HG03039 (cell line): ENCODE results near the gene SPON2.

Source experiments
- ATAC-seq: cut with Tn5 transposase; IDR thresholded peaks from one replicate; pipeline ENCODE4 v1.9.1; 2021; ENCODE audit warnings: mild to moderate bottlenecking, moderate library complexity; ENCODE audit not compliant: unreplicated experiment

SPON2 gene

GRCh38 chr4:1172228-1172851 lies at the start of gene SPON2:
Gene SPON2 (minus strand): TSS chr4:1172583.
- ATAC-seq: no peak

- ATAC-seq: no peak
Measured at GRCh38 chr4:1221155-1221870, 48.9 kb upstream of the SPON2 start.

- no peak for ATAC-seq
Measured at GRCh38 chr4:1220566-1220965, 48.2 kb upstream of the SPON2 start.

- ATAC-seq: no peak
Measured at GRCh38 chr4:1219566-1219950, 47.2 kb upstream of the SPON2 start.

GRCh38 chr4:1218634-1219565 lies 46.5 kb upstream of the SPON2 start:
- ATAC-seq: peak; percentile 51

GRCh38 chr4:1217366-1217765 lies 45.0 kb upstream of the SPON2 start:
- no peak for ATAC-seq

GRCh38 chr4:1216869-1217294 lies 44.5 kb upstream of the SPON2 start:
- ATAC-seq: no peak

GRCh38 chr4:1216076-1216614 lies 43.8 kb upstream of the SPON2 start:
- ATAC-seq: no peak

GRCh38 chr4:1215141-1216075 lies 43.0 kb upstream of the SPON2 start:
- ATAC-seq: peak; percentile 47

GRCh38 chr4:1214101-1215095 lies 42.0 kb upstream of the SPON2 start:
- no peak for ATAC-seq

- no peak for ATAC-seq
Measured at GRCh38 chr4:1213336-1213995, 41.1 kb upstream of the SPON2 start.

GRCh38 chr4:1212546-1213335 lies 40.4 kb upstream of the SPON2 start:
- ATAC-seq: no peak

GRCh38 chr4:1211891-1212545 lies 39.6 kb upstream of the SPON2 start:
- ATAC-seq: no peak

GRCh38 chr4:1211371-1211770 lies 39.0 kb upstream of the SPON2 start:
- ATAC-seq: no peak

GRCh38 chr4:1210971-1211370 lies 38.6 kb upstream of the SPON2 start:
- ATAC-seq: no peak

GRCh38 chr4:1210241-1210841 lies 38.0 kb upstream of the SPON2 start:
- ATAC-seq: no peak

GRCh38 chr4:1209821-1210220 lies 37.4 kb upstream of the SPON2 start:
- ATAC-seq: no peak
